Natural killer cell (primary cell): ENCODE measurements around the gene HOMER3. TPM values are rescaled to one million over a fixed set of nuclear protein-coding genes. Genes with fewer than 3 reads are reported as not detected.
A peak's percentile ranks its signal among the peaks of the same experiment; 100 is the strongest.
"Not testable (repeated sequence)": the region's sequence is repeated elsewhere in the genome, so short reads cannot be mapped to it uniquely, and the experiment has no call there.

Experiments used
- ATAC-seq, 3 donors: fragments of 150-1000 bp in 2 of 3; fragments of 200-7000 bp in 1 of 3; cut with Tn5 transposase; 1 replicate in 1 of 3; 2 replicates in 2 of 3; pipeline ENCODE4 v1.10.0; 2021; ENCODE audit warnings: mild to moderate bottlenecking in 2 of 3, moderate library complexity in 2 of 3
- DNase-seq, 2 donors: peaks; one replicate each; pipeline versions ENCODE4 v3.0.0 to v3.0.0-alpha.2; 2013 to 2021; ENCODE audit warnings: mixed read lengths in 1 of 2
- H3K27ac ChIP-seq: one replicate; pipeline ENCODE4 v1.5.1; 2013; ENCODE audit warnings: mild to moderate bottlenecking, low read length
- H3K27me3 ChIP-seq: one replicate; pipeline ENCODE4 v1.6.1; 2013; ENCODE audit warnings: low read length; ENCODE audit not compliant: control insufficient read depth, insufficient read depth
- H3K36me3 ChIP-seq: one replicate; pipeline ENCODE4 v1.6.1; 2013; ENCODE audit warnings: low read length; ENCODE audit not compliant: control insufficient read depth, insufficient read depth
- H3K4me1 ChIP-seq: one replicate; pipeline ENCODE4 v1.6.1; 2013; ENCODE audit warnings: low read length; ENCODE audit not compliant: control insufficient read depth, insufficient read depth
- H3K4me3 ChIP-seq: one replicate; pipeline ENCODE4 v1.5.1; 2013; ENCODE audit warnings: low read length
- H3K9me3 ChIP-seq: one replicate; pipeline ENCODE4 v1.6.1; 2013; ENCODE audit warnings: low read length; ENCODE audit not compliant: control insufficient read depth, insufficient read depth
- H3K27ac Mint-ChIP-seq, 2 donors: one replicate each; pipeline ENCODE4 v1.8.0; 2022; ENCODE audit warnings: mild to moderate bottlenecking in 2 of 2, mixed read lengths in 2 of 2, moderate library complexity in 1 of 2
- H3K27me3 Mint-ChIP-seq, 2 donors: one replicate each; pipeline ENCODE4 v1.8.0; 2022; ENCODE audit warnings: low read depth in 2 of 2, mixed read lengths in 2 of 2
- H3K36me3 Mint-ChIP-seq: one replicate; pipeline ENCODE4 v1.8.0; 2022; ENCODE audit warnings: mixed read lengths
- H3K4me1 Mint-ChIP-seq, 2 donors: one replicate each; pipeline ENCODE4 v1.8.0; 2022; ENCODE audit warnings: mixed read lengths in 2 of 2
- H3K4me3 Mint-ChIP-seq: one replicate; pipeline ENCODE4 v1.8.0; 2022; ENCODE audit warnings: mild to moderate bottlenecking, moderate library complexity, mixed read lengths
- H3K9me3 Mint-ChIP-seq, 2 donors: one replicate each; pipeline ENCODE4 v1.8.0; 2022; ENCODE audit warnings: mixed read lengths in 2 of 2
- CTCF ChIP-seq: fragments of 200-600 bp; IDR thresholded peaks from one replicate; pipeline ENCODE4 v1.8.0; 2022; ENCODE audit warnings: antibody characterized with exemption
- WGBS: methylation state at CpG from one replicate; pipeline ENCODE4 v1.1.7; 2013; ENCODE audit warnings: missing lambda C conversion rate; ENCODE audit not compliant: insufficient coverage; 5-methylcytosine and 5-hydroxymethylcytosine counted together
- intact Hi-C: fragments of 100-400 bp; cut with micrococcal nuclease; formaldehyde crosslinking; loops from one replicate; pipeline ENCODE4 v1.14.2; 2022
- total RNA-seq, 4 donors: library from RNA; stranded (reverse); fragments of 120-200 nt in 1 of 4; gene quantifications; one replicate each; pipeline versions ENCODE4 v1.2.3 to v1.2.4, GENCODE V29; 2013 to 2022

Gene HOMER3
- total RNA-seq, 3 donors from 2014 or later (not counting 1 experiment from before 2014, with no cell fraction given) = 0.19 to 4.8 TPM; not detected in 1

DNA sequence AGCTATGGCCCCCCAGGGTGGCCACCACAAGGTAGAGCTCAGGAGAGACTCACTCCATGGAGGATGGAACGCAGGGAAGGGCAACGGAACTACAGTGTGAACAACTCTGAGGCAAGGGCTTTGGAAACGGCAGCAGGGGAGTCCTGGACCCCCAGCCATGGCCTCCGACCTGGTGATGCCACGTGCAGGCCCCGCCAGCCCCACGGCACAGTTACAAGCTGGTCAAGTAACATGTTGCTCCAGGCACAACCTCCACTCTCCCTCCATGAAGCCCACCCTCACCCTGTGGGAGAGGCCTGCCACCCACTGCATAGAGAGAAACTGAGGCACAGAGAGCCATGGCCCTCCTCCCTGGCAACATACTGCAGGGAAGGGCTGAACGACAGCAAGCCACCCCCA, 36.0 kb downstream of the HOMER3 start:
- Mint-ChIP-seq H3K9me3 (no peaks in the 10 kb centered on the region), H3K27me3 (no peaks in the 10 kb centered on the region), H3K27ac (peak overlapping the region; percentile 32 to 41), H3K4me1 (peaks cover 0 to 5% of the 10 kb centered on the region in 2 donors), H3K4me3 (no peak overlapping the region), H3K36me3 (no peaks in the 10 kb centered on the region)
- Histone ChIP-seq H3K27me3 (no peaks in the 10 kb centered on the region), H3K9me3 (no peaks in the 10 kb centered on the region), H3K36me3 (peaks cover 49% of the 10 kb centered on the region), H3K27ac (no peak overlapping the region), H3K4me3 (no peak overlapping the region), H3K4me1 (no peaks in the 10 kb centered on the region)
- DNase-seq (no peak), ATAC-seq (peak in 1 of 3 donors; percentile 1)
- 99% methylated on average over 8 of the region's 8 CpGs for WGBS
- intact Hi-C loops = no loop called here
- no peak for TF ChIP-seq CTCF

DNA sequence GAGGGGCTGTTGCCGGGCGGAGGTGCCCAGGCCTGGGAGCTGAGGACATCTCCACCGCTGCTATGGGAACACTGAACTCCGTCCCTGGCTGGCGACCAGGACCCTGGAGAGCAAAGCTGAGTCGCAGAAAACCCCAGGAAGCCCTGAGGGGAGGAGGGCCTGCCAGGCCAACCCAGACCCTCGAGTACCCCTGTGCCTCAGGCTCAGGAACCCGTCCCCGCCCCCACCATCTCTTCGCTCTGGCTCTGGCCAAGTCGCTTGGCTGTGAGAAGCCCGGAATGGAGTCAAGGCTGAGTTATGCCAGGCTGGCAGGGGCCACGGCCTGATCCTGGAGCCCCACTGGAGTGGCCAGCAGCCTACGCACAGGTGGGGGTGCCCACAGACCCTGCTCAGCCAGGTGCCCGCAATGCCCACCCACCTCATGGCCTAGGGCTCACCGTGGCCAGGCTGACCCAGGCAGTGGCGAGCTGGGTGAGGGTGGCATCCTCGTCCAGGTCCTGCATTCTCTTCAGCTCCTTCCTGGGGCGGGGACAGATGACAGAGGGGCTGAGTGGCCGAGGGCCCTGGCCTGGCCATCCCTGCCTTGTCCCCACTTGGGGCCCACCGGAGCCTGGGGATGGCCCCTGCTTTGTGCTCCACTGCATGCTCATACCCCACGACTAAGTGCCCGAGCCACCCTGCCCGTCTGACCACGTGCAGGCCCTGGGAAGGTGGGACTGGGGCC, 36.5 kb downstream of the HOMER3 start:
- no peak overlapping the region for H3K27ac ChIP-seq
- H3K4me1 ChIP-seq = no peaks in the 10 kb centered on the region
- WGBS = 97% methylated on average over 25 of the region's 25 CpGs
- Mint-ChIP-seq H3K4me3 (no peak overlapping the region), H3K27ac (peak overlapping the region; percentile 32 to 41), H3K9me3 (no peaks in the 10 kb centered on the region), H3K4me1 (no peaks in the 10 kb centered on the region), H3K27me3 (no peaks in the 10 kb centered on the region), H3K36me3 (no peaks in the 10 kb centered on the region)
- no peaks in the 10 kb centered on the region for H3K9me3 ChIP-seq
- no peak for TF ChIP-seq CTCF
- H3K27me3 ChIP-seq = no peaks in the 10 kb centered on the region
- ATAC-seq (peak in 1 of 3 donors; percentile 4), DNase-seq (no peak)
- no peak overlapping the region for H3K4me3 ChIP-seq
- H3K36me3 ChIP-seq = peaks cover 51% of the 10 kb centered on the region
- intact Hi-C loops = no loop called here

GRCh38 chr19:18903156-18904037, 37.6 kb downstream of the HOMER3 start:
- Mint-ChIP-seq H3K9me3 (no peaks in the 10 kb centered on the region), H3K4me1 (no peaks in the 10 kb centered on the region), H3K27ac (no peak overlapping the region), H3K27me3 (no peaks in the 10 kb centered on the region), H3K4me3 (no peak overlapping the region), H3K36me3 (no peaks in the 10 kb centered on the region)
- ATAC-seq (peak in 1 of 3 donors; percentile 25), DNase-seq (peak in 1 of 2 donors; percentile 6)
- Histone ChIP-seq H3K4me3 (no peak overlapping the region), H3K27ac (no peak overlapping the region), H3K4me1 (no peaks in the 10 kb centered on the region), H3K27me3 (no peaks in the 10 kb centered on the region), H3K9me3 (no peaks in the 10 kb centered on the region), H3K36me3 (peaks cover 52% of the 10 kb centered on the region)
- TF ChIP-seq CTCF = no peak
- WGBS = 93% methylated on average over 29 of the region's 29 CpGs
- intact Hi-C loops = no loop called here

- H3K4me1 ChIP-seq, H3K27ac Mint-ChIP-seq, H3K4me1 Mint-ChIP-seq, H3K27ac ChIP-seq, DNase-seq, H3K27me3 ChIP-seq, H3K9me3 ChIP-seq, H3K27me3 Mint-ChIP-seq, H3K9me3 Mint-ChIP-seq, intact Hi-C loops, H3K4me3 ChIP-seq, ATAC-seq, H3K36me3 Mint-ChIP-seq: not testable (repeated sequence)
- H3K36me3 ChIP-seq = peaks cover 47% of the 10 kb centered on the region
- peak overlapping the region; percentile 25 for H3K4me3 Mint-ChIP-seq
- WGBS = 98% methylated on average over 3 of the region's 5 CpGs
Observed at GRCh38 chr19:18902519-18902918, 38.5 kb downstream of the HOMER3 start.
